ENCODE data around the gene ZNF880. TPM values are rescaled to one million over a fixed set of nuclear protein-coding genes. Genes with fewer than 3 reads are reported as not detected.

The ZNF880 gene
- total and polyA plus RNA-seq, 2 of the 8 experiments (the other 6 are each of a cell fraction or from before 2014, with no cell fraction given), result 11.4 to 25.9 TPM

GRCh38 chr19:52322429-52322828 lies 47.3 kb upstream of the ZNF880 start:
- DNase-seq (ENCODE audit: low read depth in 1 of 2, low spot score in 2 of 2) (no peak), FAIRE-seq (no peak)
- ChIA-PET CTCF (ENCODE audit: partially characterized antibody) (no interaction called here), POLR2A (ENCODE audit: partially characterized antibody) (no interaction called here)
- Histone ChIP-seq H3K79me2 (ENCODE audit: control insufficient read depth in 1 of 2, insufficient read depth in 2 of 2, low read length in 2 of 2) (no peaks in the 10 kb centered on the region), H3K56ac (replicated peaks; ENCODE audit: insufficient read length, low read depth, low read length) (no peak overlapping the region), H3K9me3 (ENCODE audit: insufficient read depth in 2 of 2, low read depth in 1 of 2, low read length in 1 of 2) (peaks cover 83 to 85% of the 10 kb centered on the region in 2 experiments), H4K91ac (replicated peaks; ENCODE audit: insufficient read length, low read length) (no peak overlapping the region), H3K27ac (ENCODE audit: low read depth, low read length) (no peak overlapping the region), H3K4me2 (ENCODE audit: insufficient read depth in 1 of 2, low read depth in 2 of 2, low read length in 2 of 2) (no peak overlapping the region), H4K8ac (ENCODE audit: extremely low read depth, insufficient read depth, low read length) (no peak overlapping the region; the same call in 1 of the 2 replicates), H3K79me1 (ENCODE audit: low read depth, low read length) (no peaks in the 10 kb centered on the region), H4K5ac (ENCODE audit: insufficient read length, low read depth, low read length) (no peak overlapping the region), H2AK5ac (ENCODE audit: low read depth, low read length) (no peak overlapping the region), H3K23ac (ENCODE audit: insufficient read length) (no peak overlapping the region), H4K20me1 (replicated peaks in 1 of 2; ENCODE audit: control insufficient read depth in 1 of 2, insufficient read depth in 2 of 2, low read length in 2 of 2) (no peaks in the 10 kb centered on the region), H3K9ac (replicated peaks in 1 of 4; ENCODE audit: extremely low read depth in 1 of 4, low read depth in 3 of 4, low read length in 3 of 4) (no peak overlapping the region), H2BK120ac (replicated peaks; ENCODE audit: low read depth, low read length) (no peak overlapping the region), H2BK20ac (ENCODE audit: low read length) (no peak overlapping the region), H3K4ac (replicated peaks; ENCODE audit: insufficient read length, low read depth, low read length) (no peak overlapping the region), H3K23me2 (ENCODE audit: low read depth, low read length) (no peaks in the 10 kb centered on the region), H3K18ac (ENCODE audit: extremely low read depth, low read length) (no peak overlapping the region), H2AFZ (ENCODE audit: low read length) (no peak overlapping the region), H3K4me1 (replicated peaks in 1 of 4; ENCODE audit: control insufficient read depth in 3 of 4, insufficient read depth in 4 of 4, low read length in 3 of 4) (no peaks in the 10 kb centered on the region), H3K4me3 (ENCODE audit: extremely low read depth in 1 of 4, insufficient read depth in 2 of 4, low read depth in 3 of 4, low read length in 4 of 4) (no peak overlapping the region), H3K36me3 (ENCODE audit: control insufficient read depth in 2 of 4, insufficient read depth in 4 of 4, low read length in 3 of 4) (peaks cover 6 to 71% (median 35%) of the 10 kb centered on the region in 4 experiments; a peak in 7 of 8 replicates), H2BK5ac (ENCODE audit: low read depth, low read length) (no peak overlapping the region), H2BK15ac (ENCODE audit: low read length) (no peak overlapping the region), H2BK12ac (ENCODE audit: low read depth, low read length) (no peak overlapping the region), H3K27me3 (replicated peaks in 1 of 4; ENCODE audit: control insufficient read depth in 3 of 4, extremely low read depth in 1 of 4, insufficient read depth in 3 of 4, low read length in 3 of 4) (no peaks in the 10 kb centered on the region), H3K14ac (ENCODE audit: insufficient read length) (no peak overlapping the region)
- 94% methylated on average over 6 of the region's 6 CpGs; no CpG with 5 or more reads in 1 of the 2 experiments for WGBS, 2 experiments (ENCODE audit: extremely low coverage in 1 of 2, insufficient coverage in 1 of 2, insufficient read length in 1 of 2, insufficient replicate concordance in 2 of 2, low coverage in 1 of 2, low lambda C conversion rate in 2 of 2, missing lambda C conversion rate in 1 of 2)
- TF ChIP-seq ZNF274 (IDR thresholded peaks at IDR 0.05; ENCODE audit: borderline replicate concordance, extremely low read depth, low read length) (peak; percentile 72; the same call in 1 of the 2 replicates), RAD21 (IDR thresholded peaks at IDR 0.05 in 1 of 2, conservative IDR thresholded peaks at IDR 0.05 in 1 of 2; ENCODE audit: low read depth in 2 of 2, low read length in 2 of 2) (no peak)

All from H1 (cell line).